ENCODE results near the gene XPNPEP3.

The XPNPEP3 gene

DNA sequence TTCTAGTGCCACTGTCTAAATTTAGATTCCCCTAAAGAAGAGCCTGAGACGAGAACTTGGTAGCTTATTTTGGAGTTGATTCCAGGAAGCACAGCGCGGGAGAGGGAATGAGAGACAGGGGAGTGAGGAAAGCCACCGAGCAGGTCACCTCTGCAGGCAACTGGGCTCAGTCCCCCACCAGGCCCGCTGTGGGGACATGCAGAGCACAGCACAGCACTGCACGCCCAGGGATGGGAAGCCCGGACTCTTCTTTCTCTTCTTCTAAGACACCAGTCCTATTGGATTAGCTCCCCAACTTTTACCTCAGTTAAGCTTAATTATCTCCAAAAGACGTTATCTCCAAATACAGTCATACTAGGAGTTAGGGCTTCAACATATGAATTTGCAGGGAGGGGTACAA lies 122.9 kb downstream of the XPNPEP3 start:
- no peaks in the 10 kb centered on the region for H3K4me1 ChIP-seq (ENCODE audit: low read length)
- no peaks in the 10 kb centered on the region for H3K79me2 ChIP-seq (ENCODE audit: low read length)
- H3K9ac ChIP-seq (ENCODE audit: low read length), result no peak overlapping the region
- no peak overlapping the region for H3K27ac ChIP-seq (ENCODE audit: low read length)
- no peaks in the 10 kb centered on the region for H3F3A ChIP-seq (ENCODE audit: insufficient read depth, low read length)
- no peak overlapping the region for H3K4me3 ChIP-seq (ENCODE audit: low read length)
- no peaks in the 10 kb centered on the region for H3K9me2 ChIP-seq (replicated peaks; ENCODE audit: insufficient read depth, low read length)
- no peaks in the 10 kb centered on the region for H3K36me3 ChIP-seq (replicated peaks; ENCODE audit: insufficient read depth, low read length)
- DNase-seq, result no peak
- no peaks in the 10 kb centered on the region for H3K27me3 ChIP-seq (replicated peaks; ENCODE audit: insufficient read depth, low read length)
- H3K9me3 ChIP-seq (replicated peaks; ENCODE audit: insufficient read depth, low read length), result no peaks in the 10 kb centered on the region
- H3K4me2 ChIP-seq (ENCODE audit: low read depth, low read length), result no peak overlapping the region
- H4K20me1 ChIP-seq (ENCODE audit: insufficient read depth, low read length), result no peaks in the 10 kb centered on the region
- H2AFZ ChIP-seq (ENCODE audit: low read length), result no peak overlapping the region
- no peak for TF ChIP-seq CTCF (IDR thresholded peaks at IDR 0.05; ENCODE audit: low read length)
- no peak for TF ChIP-seq EZH2 (optimal IDR thresholded peaks at IDR 0.05; ENCODE audit: low read depth, low read length)
- no peak for TF ChIP-seq EZH2phosphoT487 (IDR thresholded peaks at IDR 0.05; ENCODE audit: low read length)

Data from MM.1S (cell line).